Fibroblast of lung (primary cell): ENCODE data around the gene IFITM5. TPM values are rescaled to one million over a fixed set of nuclear protein-coding genes. Genes with fewer than 3 reads are reported as not detected.
A peak's percentile ranks its signal among the peaks of the same experiment; 100 is the strongest.

ENCODE experiments used
- DNase-seq, 2 donors: peaks; one replicate each; pipeline versions ENCODE4 v3.0.0 to v3.0.0-alpha.2; 2010; ENCODE audit warnings: low read depth in 2 of 2
- H2AFZ ChIP-seq: 2 replicates; pipeline ENCODE4 v1.5.1; 2012; ENCODE audit warnings: low read length, control low read depth, inconsistent platforms
- H3K27ac ChIP-seq: 2 replicates; pipeline ENCODE4 v1.5.1; 2011; ENCODE audit warnings: low read length, control low read depth; ENCODE audit not compliant: insufficient read depth
- H3K27me3 ChIP-seq: 2 replicates; pipeline ENCODE4 v1.5.1; 2011; ENCODE audit warnings: mild to moderate bottlenecking, low read length; ENCODE audit not compliant: control insufficient read depth, insufficient read depth
- H3K36me3 ChIP-seq: 2 replicates; pipeline ENCODE4 v1.5.1; 2011; ENCODE audit warnings: low read length; ENCODE audit not compliant: control insufficient read depth, insufficient read depth
- H3K4me1 ChIP-seq: 2 replicates; pipeline ENCODE4 v1.5.1; 2011; ENCODE audit warnings: low read length; ENCODE audit not compliant: control insufficient read depth, insufficient read depth; ENCODE audit errors: extremely low read depth
- H3K4me2 ChIP-seq: 2 replicates; pipeline ENCODE4 v1.5.1; 2011; ENCODE audit warnings: low read length, control low read depth; ENCODE audit not compliant: insufficient read depth; ENCODE audit errors: extremely low read depth
- H3K4me3 ChIP-seq, 4 experiments: fragments of 200-600 bp in 1 of 4; sonication (generic) in 1 of 4; replicated peaks in 1 of 4; 2 replicates each; pipeline ENCODE4 v1.5.1; 2011 to 2016; ENCODE audit warnings: low read length in 4 of 4, low read depth in 3 of 4, mild to moderate bottlenecking in 3 of 4, control low read depth in 2 of 4, inconsistent platforms in 1 of 4, mixed read lengths in 1 of 4; ENCODE audit not compliant: insufficient read depth in 1 of 4; ENCODE audit errors: control extremely low read depth in 1 of 4
- H3K79me2 ChIP-seq: 2 replicates; pipeline ENCODE4 v1.5.1; 2012; ENCODE audit warnings: mild to moderate bottlenecking, low read length, inconsistent platforms; ENCODE audit not compliant: control insufficient read depth, insufficient read depth
- H3K9ac ChIP-seq: 2 replicates; pipeline ENCODE4 v1.5.1; 2011; ENCODE audit warnings: mild to moderate bottlenecking, low read length, control low read depth; ENCODE audit not compliant: insufficient read depth
- H3K9me3 ChIP-seq: 2 replicates; pipeline ENCODE4 v1.5.1; 2012; ENCODE audit warnings: low read depth, low read length; ENCODE audit not compliant: control insufficient read depth, insufficient read depth
- H4K20me1 ChIP-seq: 2 replicates; pipeline ENCODE4 v1.5.1; 2011; ENCODE audit warnings: low read length; ENCODE audit not compliant: control insufficient read depth, insufficient read depth; ENCODE audit errors: extremely low read depth
- CTCF ChIP-seq, 2 donors: IDR thresholded peaks in 1 of 2; conservative IDR thresholded peaks in 1 of 2; 1 replicate in 1 of 2; 2 replicates in 1 of 2; pipeline ENCODE4 v1.5.1; 2011 to 2012; ENCODE audit warnings: low read length in 2 of 2, control low read depth in 1 of 2, inconsistent platforms in 1 of 2, low read depth in 1 of 2, mild to moderate bottlenecking in 1 of 2
- EZH2 ChIP-seq: IDR thresholded peaks from 2 replicates; pipeline ENCODE4 v1.5.1; 2012; ENCODE audit warnings: low read length, control low read depth, mild to moderate bottlenecking; ENCODE audit errors: missing control alignments
- polyA plus RNA-seq, 2 donors: library from polyadenylated mRNA; depleted of rRNA in 1 of 2; stranded (reverse) in 1 of 2; unstranded in 1 of 2; fragments of >200 nt; gene quantifications; 2 replicates each; pipeline ENCODE4 v1.2.1, GENCODE V29; 2011 to 2012; ENCODE audit warnings: missing spikeins in 1 of 2
- total RNA-seq: library from RNA; depleted of rRNA; stranded (reverse); fragments of >200 nt; gene quantifications from 2 replicates; pipeline ENCODE4 v1.2.1, GENCODE V29; 2014

Gene IFITM5
- total and polyA plus RNA-seq, 2 donors (not counting 1 experiment from before 2014, with no cell fraction given) = 0.50 TPM; not detected in 1

GRCh38 chr11:250740-251299 lies 48.5 kb downstream of the IFITM5 start:
- Histone ChIP-seq H3K27ac (no peak overlapping the region), H3K4me1 (no peaks in the 10 kb centered on the region), H3K36me3 (peaks cover 24% of the 10 kb centered on the region), H4K20me1 (no peaks in the 10 kb centered on the region), H3K4me3 (no peak overlapping the region), H3K4me2 (no peak overlapping the region), H2AFZ (no peak overlapping the region), H3K27me3 (no peaks in the 10 kb centered on the region), H3K9ac (no peak overlapping the region), H3K79me2 (no peaks in the 10 kb centered on the region), H3K9me3 (no peaks in the 10 kb centered on the region)
- TF ChIP-seq EZH2 = no peak
- peak; percentile 64 to 65 for TF ChIP-seq CTCF (conservative IDR thresholded peaks at IDR 0.05 in 1 of 2, IDR thresholded peaks at IDR 0.05 in 1 of 2; ENCODE audit: low read depth in 1 of 2, low read length in 2 of 2)
- DNase-seq = peak; percentile 17 to 59

- no peak overlapping the region for H3K4me2 ChIP-seq
- no peaks in the 10 kb centered on the region for H3K4me1 ChIP-seq
- H3K27ac ChIP-seq = no peak overlapping the region
- DNase-seq = no peak
- H3K27me3 ChIP-seq = no peaks in the 10 kb centered on the region
- peaks cover 30% of the 10 kb centered on the region for H3K36me3 ChIP-seq
- H3K4me3 ChIP-seq = no peak overlapping the region
- no peak overlapping the region for H3K9ac ChIP-seq
- H3K79me2 ChIP-seq = no peaks in the 10 kb centered on the region
- H4K20me1 ChIP-seq = no peaks in the 10 kb centered on the region
- no peak overlapping the region for H2AFZ ChIP-seq
- TF ChIP-seq CTCF (conservative IDR thresholded peaks at IDR 0.05 in 1 of 2, IDR thresholded peaks at IDR 0.05 in 1 of 2; ENCODE audit: low read depth in 1 of 2, low read length in 2 of 2) (no peak), EZH2 (no peak)
- H3K9me3 ChIP-seq = no peaks in the 10 kb centered on the region
Observed at GRCh38 chr11:250274-250673, 49.1 kb downstream of the IFITM5 start.

GRCh38 chr11:249062-249461 lies 50.3 kb downstream of the IFITM5 start:
- Histone ChIP-seq H3K4me2 (no peak overlapping the region), H4K20me1 (no peaks in the 10 kb centered on the region), H3K36me3 (peaks cover 33% of the 10 kb centered on the region), H3K27me3 (no peaks in the 10 kb centered on the region), H2AFZ (no peak overlapping the region), H3K9me3 (no peaks in the 10 kb centered on the region), H3K4me1 (no peaks in the 10 kb centered on the region), H3K9ac (no peak overlapping the region), H3K4me3 (no peak overlapping the region), H3K27ac (no peak overlapping the region), H3K79me2 (no peaks in the 10 kb centered on the region)
- DNase-seq = no peak
- TF ChIP-seq CTCF (conservative IDR thresholded peaks at IDR 0.05 in 1 of 2, IDR thresholded peaks at IDR 0.05 in 1 of 2; ENCODE audit: low read depth in 1 of 2, low read length in 2 of 2) = no peak
- no peak for TF ChIP-seq EZH2

Other genes starting within 250 kb of the IFITM5 start
- not detected in 2 replicates for gene SCGB1C1, start 106.4 kb downstream of the IFITM5 start, total RNA-seq
- not detected in 2 replicates for gene SCGB1C1, start 106.4 kb downstream of the IFITM5 start, polyA plus RNA-seq
- 17.2 and 21.1 TPM in 2 replicates for gene BET1L, start 92.1 kb downstream of the IFITM5 start, total RNA-seq
- 63.5 and 70.2 TPM in 2 replicates for gene BET1L, start 92.1 kb downstream of the IFITM5 start, polyA plus RNA-seq
- 153 and 230 TPM in 2 replicates for gene RIC8A, start 91.8 kb downstream of the IFITM5 start, total RNA-seq
- 106 and 128 TPM in 2 replicates for gene RIC8A, start 91.8 kb downstream of the IFITM5 start, polyA plus RNA-seq
- gene SIRT3, start 63.2 kb downstream of the IFITM5 start, total RNA-seq = 8.8 and 9.5 TPM in 2 replicates
- 10.2 and 11.0 TPM in 2 replicates for gene SIRT3, start 63.2 kb downstream of the IFITM5 start, polyA plus RNA-seq
- gene PSMD13, start 62.5 kb downstream of the IFITM5 start, total RNA-seq = 81.4 and 106 TPM in 2 replicates
- gene PSMD13, start 62.5 kb downstream of the IFITM5 start, polyA plus RNA-seq = 147 and 178 TPM in 2 replicates
- not detected in 2 replicates for gene NLRP6, start 21.1 kb downstream of the IFITM5 start, total RNA-seq
- gene NLRP6, start 21.1 kb downstream of the IFITM5 start, polyA plus RNA-seq = not detected in 2 replicates
- gene PGGHG, start 10.4 kb downstream of the IFITM5 start, total RNA-seq = 8.4 and 8.5 TPM in 2 replicates
- 3.1 and 4.6 TPM in 2 replicates for gene PGGHG, start 10.4 kb downstream of the IFITM5 start, polyA plus RNA-seq
- gene IFITM2, start 8.3 kb upstream of the IFITM5 start, total RNA-seq = 51.2 and 96.8 TPM in 2 replicates
- 434 and 714 TPM in 2 replicates for gene IFITM2, start 8.3 kb upstream of the IFITM5 start, polyA plus RNA-seq
- 21.1 and 41.6 TPM in 2 replicates for gene IFITM1, start 14.5 kb upstream of the IFITM5 start, total RNA-seq
- gene IFITM1, start 14.5 kb upstream of the IFITM5 start, polyA plus RNA-seq = 54.9 and 93.0 TPM in 2 replicates
- 74.1 and 76.0 TPM in 2 replicates for gene IFITM3, start 21.3 kb upstream of the IFITM5 start, total RNA-seq
- 482 and 876 TPM in 2 replicates for gene IFITM3, start 21.3 kb upstream of the IFITM5 start, polyA plus RNA-seq
- gene B4GALNT4, start 70.0 kb upstream of the IFITM5 start, total RNA-seq = 1.5 and 1.8 TPM in 2 replicates
- 1.4 and 3.8 TPM in 2 replicates for gene B4GALNT4, start 70.0 kb upstream of the IFITM5 start, polyA plus RNA-seq
- gene PKP3, start 94.7 kb upstream of the IFITM5 start, total RNA-seq = 0.26 and 0.83 TPM in 2 replicates
- 0.17 and 0.24 TPM in 2 replicates for gene PKP3, start 94.7 kb upstream of the IFITM5 start, polyA plus RNA-seq
- 13.4 and 16.7 TPM in 2 replicates for gene SIGIRR, start 115.5 kb upstream of the IFITM5 start, total RNA-seq
- gene SIGIRR, start 115.5 kb upstream of the IFITM5 start, polyA plus RNA-seq = 8.9 and 10.5 TPM in 2 replicates
- not detected in 2 replicates for gene ANO9, start 142.5 kb upstream of the IFITM5 start, total RNA-seq
- not detected in 2 replicates for gene ANO9, start 142.5 kb upstream of the IFITM5 start, polyA plus RNA-seq
- 31.8 and 36.7 TPM in 2 replicates for gene PTDSS2, start 150.8 kb upstream of the IFITM5 start, total RNA-seq
- gene PTDSS2, start 150.8 kb upstream of the IFITM5 start, polyA plus RNA-seq = 17.4 and 18.1 TPM in 2 replicates
- gene RNH1, start 207.7 kb upstream of the IFITM5 start, total RNA-seq = 502 and 561 TPM in 2 replicates
- 102 and 140 TPM in 2 replicates for gene RNH1, start 207.7 kb upstream of the IFITM5 start, polyA plus RNA-seq
- gene HRAS, start 236.1 kb upstream of the IFITM5 start, total RNA-seq = 46.7 and 58.5 TPM in 2 replicates
- gene HRAS, start 236.1 kb upstream of the IFITM5 start, polyA plus RNA-seq = 51.7 and 69.3 TPM in 2 replicates
- gene LRRC56, start 238.0 kb upstream of the IFITM5 start, total RNA-seq = 0.77 and 1.3 TPM in 2 replicates
- 0.26 and 0.28 TPM in 2 replicates for gene LRRC56, start 238.0 kb upstream of the IFITM5 start, polyA plus RNA-seq